Measurements from ENCODE around the gene ATXN3L.

ATXN3L gene

DNA sequence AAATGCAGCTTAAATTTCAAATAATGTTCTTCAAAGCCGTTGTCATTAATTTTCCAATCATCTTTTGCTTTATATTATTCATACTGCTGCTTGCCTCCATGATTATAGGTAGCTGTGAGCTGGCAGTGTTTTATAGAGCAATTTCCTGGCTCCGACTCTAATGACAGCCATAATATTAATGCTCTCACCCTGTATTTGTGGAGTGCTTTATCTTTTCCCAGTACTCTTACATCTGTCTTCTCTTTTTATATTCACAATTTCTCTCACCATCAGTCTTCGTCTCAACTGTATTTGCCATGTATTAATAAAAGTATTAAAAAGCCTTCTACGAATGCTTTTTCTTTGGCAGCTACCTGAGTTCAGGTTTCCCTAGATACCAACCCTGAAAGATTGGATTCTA is 21.0 kb downstream of the ATXN3L start:
- Histone ChIP-seq H4K20me1 (ENCODE audit: insufficient read depth) (no peaks in the 10 kb centered on the region), H3K79me2 (ENCODE audit: insufficient read depth, low read depth) (no peaks in the 10 kb centered on the region), H3K27ac (no peak overlapping the region), H3K4me2 (no peak overlapping the region), H3K4me3 (IDR thresholded peaks at IDR 0.05; ENCODE audit: insufficient read depth, low read depth, low read length) (no peak overlapping the region), H2AFZ (ENCODE audit: low read depth) (no peak overlapping the region), H3K4me1 (ENCODE audit: low read depth, poor library complexity, severe bottlenecking) (no peaks in the 10 kb centered on the region), H3K27me3 (ENCODE audit: insufficient read depth, low read depth) (no peaks in the 10 kb centered on the region), H3K9ac (no peak overlapping the region), H3K36me3 (ENCODE audit: insufficient read depth) (no peaks in the 10 kb centered on the region)
- TF ChIP-seq CTCF (conservative IDR thresholded peaks at IDR 0.05; ENCODE audit: low read depth, low read length) = no peak

DNA sequence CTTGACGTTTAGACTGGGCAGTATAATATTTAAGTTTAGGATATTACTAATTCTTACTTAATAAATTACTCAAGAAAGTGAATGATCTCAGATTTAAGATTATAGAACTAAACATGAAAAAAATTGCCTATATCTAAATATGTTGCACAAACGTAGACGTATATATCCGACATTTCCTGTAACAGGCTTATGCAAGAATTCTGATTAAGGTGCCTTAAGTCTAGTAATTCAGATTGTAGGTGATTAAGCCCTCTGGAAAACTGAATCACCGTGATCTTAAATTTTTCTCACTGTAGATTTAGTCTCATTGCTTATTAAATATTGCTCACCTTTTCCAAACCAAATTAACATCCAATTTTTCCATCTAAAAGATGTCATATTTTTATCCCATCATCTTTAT is 24.0 kb downstream of the ATXN3L start:
- Histone ChIP-seq H3K9ac (no peak overlapping the region), H3K79me2 (ENCODE audit: insufficient read depth, low read depth) (no peaks in the 10 kb centered on the region)

GRCh38 chrX:13293700-13294099 is 26.2 kb downstream of the ATXN3L start:
- no peaks in the 10 kb centered on the region for H3K36me3 ChIP-seq (ENCODE audit: insufficient read depth)
- no peak overlapping the region for H3K4me3 ChIP-seq (IDR thresholded peaks at IDR 0.05; ENCODE audit: insufficient read depth, low read depth, low read length)
- H3K4me2 ChIP-seq = no peak overlapping the region
- H3K27ac ChIP-seq = no peak overlapping the region
- H3K27me3 ChIP-seq (ENCODE audit: insufficient read depth, low read depth) = no peaks in the 10 kb centered on the region
- TF ChIP-seq CTCF (conservative IDR thresholded peaks at IDR 0.05; ENCODE audit: low read depth, low read length) = no peak
- no peaks in the 10 kb centered on the region for H3K79me2 ChIP-seq (ENCODE audit: insufficient read depth, low read depth)
- no peak overlapping the region for H2AFZ ChIP-seq (ENCODE audit: low read depth)
- H3K4me1 ChIP-seq (ENCODE audit: low read depth, poor library complexity, severe bottlenecking) = no peaks in the 10 kb centered on the region
- H3K9ac ChIP-seq = no peak overlapping the region
- no peaks in the 10 kb centered on the region for H4K20me1 ChIP-seq (ENCODE audit: insufficient read depth)

More for the DNA sequence above, 24.0 kb downstream of the ATXN3L start:
- no peak for TF ChIP-seq CTCF (conservative IDR thresholded peaks at IDR 0.05; ENCODE audit: low read depth, low read length)
- Histone ChIP-seq H3K27me3 (ENCODE audit: insufficient read depth, low read depth) (no peaks in the 10 kb centered on the region), H4K20me1 (ENCODE audit: insufficient read depth) (no peaks in the 10 kb centered on the region), H3K27ac (no peak overlapping the region), H3K4me3 (IDR thresholded peaks at IDR 0.05; ENCODE audit: insufficient read depth, low read depth, low read length) (no peak overlapping the region), H3K4me1 (ENCODE audit: low read depth, poor library complexity, severe bottlenecking) (no peaks in the 10 kb centered on the region), H3K4me2 (no peak overlapping the region), H2AFZ (ENCODE audit: low read depth) (no peak overlapping the region), H3K36me3 (ENCODE audit: insufficient read depth) (no peaks in the 10 kb centered on the region)

- Histone ChIP-seq H3K79me2 (ENCODE audit: insufficient read depth, low read depth) (no peaks in the 10 kb centered on the region), H4K20me1 (ENCODE audit: insufficient read depth) (no peaks in the 10 kb centered on the region), H3K9ac (no peak overlapping the region), H3K27me3 (ENCODE audit: insufficient read depth, low read depth) (no peaks in the 10 kb centered on the region), H3K4me2 (no peak overlapping the region), H3K4me1 (ENCODE audit: low read depth, poor library complexity, severe bottlenecking) (peaks cover 20% of the 10 kb centered on the region), H3K27ac (no peak overlapping the region), H3K36me3 (ENCODE audit: insufficient read depth) (no peaks in the 10 kb centered on the region), H3K4me3 (IDR thresholded peaks at IDR 0.05; ENCODE audit: insufficient read depth, low read depth, low read length) (no peak overlapping the region), H2AFZ (ENCODE audit: low read depth) (no peak overlapping the region)
- no peak for TF ChIP-seq CTCF (conservative IDR thresholded peaks at IDR 0.05; ENCODE audit: low read depth, low read length)
Measured at GRCh38 chrX:13290891-13291614, 28.8 kb downstream of the ATXN3L start.
